ENCODE results near the gene VPS4B.
"Not testable (repeated sequence)": the region's sequence is repeated elsewhere in the genome, so short reads cannot be mapped to it uniquely, and the experiment has no call there.

Gene VPS4B

DNA sequence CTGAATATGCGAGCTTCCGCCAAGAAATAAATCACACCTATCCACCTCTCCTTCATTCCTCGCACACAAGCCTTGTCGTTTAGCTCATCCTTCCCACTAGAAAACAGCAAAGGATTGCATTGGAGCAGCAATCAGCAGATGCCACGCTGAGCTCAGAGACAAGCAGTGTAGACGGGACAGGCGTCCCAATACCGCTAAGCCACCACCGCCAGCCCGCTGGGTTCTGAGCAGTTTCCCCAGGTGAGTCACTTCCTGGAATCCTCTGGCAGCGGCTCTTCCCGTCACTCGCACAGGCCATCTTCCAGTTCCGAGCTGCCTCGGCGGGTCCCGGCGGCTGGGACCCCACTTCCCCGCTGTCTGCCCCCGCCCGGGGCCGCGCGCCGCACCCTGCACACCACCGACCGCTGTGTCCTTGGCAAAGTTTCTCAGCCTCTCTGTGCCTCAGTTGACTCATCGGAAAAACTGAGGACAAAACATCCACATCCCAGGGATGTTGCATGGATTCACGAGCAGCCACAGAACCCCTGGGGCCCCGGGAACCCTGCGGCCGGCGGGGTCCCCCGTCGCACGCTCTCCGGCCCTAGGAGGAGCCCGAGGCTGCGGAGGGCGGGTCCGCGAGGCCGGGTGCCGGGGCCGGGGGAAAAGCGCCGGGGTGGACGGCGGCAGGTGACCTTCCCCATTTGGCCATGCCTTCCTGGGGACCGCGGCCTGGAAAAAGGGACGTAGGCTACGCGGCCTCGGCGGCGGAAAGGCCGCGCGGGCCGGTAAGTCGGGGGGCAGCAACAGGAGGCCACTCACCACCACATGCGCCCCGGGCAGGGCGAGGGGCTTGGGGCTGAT, 55.8 kb downstream of the VPS4B start:
- FAIRE-seq = no peak

DNA sequence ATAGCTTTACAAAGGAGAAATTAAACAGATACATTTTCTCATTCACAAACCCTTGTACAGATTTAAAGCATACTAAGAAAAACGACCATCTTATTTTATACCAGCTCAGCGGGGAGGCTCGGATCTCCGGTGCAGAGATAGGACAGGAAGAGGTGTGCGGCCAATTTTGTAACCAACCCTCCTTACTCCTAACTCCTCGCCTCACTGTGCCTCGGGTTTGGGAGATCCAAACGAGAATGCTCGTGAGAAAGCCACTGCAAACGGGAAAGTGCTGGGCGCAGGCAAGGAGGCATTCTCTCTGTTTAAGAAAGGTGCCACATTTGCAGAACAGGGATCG, 56.4 kb downstream of the VPS4B start:
- FAIRE-seq = no peak

DNA sequence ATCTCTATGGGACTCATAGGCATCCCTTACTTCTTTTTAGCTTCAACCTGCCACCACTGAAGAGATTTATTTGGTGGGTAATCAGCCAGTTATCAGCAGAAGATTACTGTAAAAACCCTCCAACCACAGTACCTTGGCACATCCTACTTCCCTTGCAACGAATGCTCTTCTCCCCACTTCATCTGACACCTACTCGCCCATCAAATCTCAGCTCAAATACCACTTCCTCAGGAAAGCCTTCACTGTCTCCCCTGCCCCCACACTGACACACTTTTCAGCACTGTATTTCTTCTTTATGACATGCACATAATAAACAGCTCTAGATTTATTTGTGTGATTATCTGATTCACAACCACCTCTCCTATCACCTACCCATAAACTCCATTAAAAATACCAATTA, 58.3 kb downstream of the VPS4B start:
- no peak for FAIRE-seq

DNA sequence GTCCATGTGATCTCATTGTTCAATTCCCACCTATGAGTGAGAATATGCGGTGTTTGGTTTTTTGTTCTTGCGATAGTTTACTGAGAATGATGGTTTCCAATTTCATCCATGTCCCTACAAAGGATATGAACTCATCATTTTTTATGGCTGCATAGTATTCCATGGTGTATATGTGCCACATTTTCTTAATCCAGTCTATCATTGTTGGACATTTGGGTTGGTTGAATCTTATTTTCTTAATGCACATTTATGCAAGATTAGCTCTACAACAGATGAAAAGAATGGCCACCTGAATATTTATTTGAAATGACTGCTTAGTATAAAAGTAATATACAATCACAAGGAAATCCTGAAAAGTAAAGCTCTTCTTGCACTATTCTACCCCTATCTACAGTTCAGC, 58.9 kb downstream of the VPS4B start:
- FAIRE-seq = not testable (repeated sequence)

DNA sequence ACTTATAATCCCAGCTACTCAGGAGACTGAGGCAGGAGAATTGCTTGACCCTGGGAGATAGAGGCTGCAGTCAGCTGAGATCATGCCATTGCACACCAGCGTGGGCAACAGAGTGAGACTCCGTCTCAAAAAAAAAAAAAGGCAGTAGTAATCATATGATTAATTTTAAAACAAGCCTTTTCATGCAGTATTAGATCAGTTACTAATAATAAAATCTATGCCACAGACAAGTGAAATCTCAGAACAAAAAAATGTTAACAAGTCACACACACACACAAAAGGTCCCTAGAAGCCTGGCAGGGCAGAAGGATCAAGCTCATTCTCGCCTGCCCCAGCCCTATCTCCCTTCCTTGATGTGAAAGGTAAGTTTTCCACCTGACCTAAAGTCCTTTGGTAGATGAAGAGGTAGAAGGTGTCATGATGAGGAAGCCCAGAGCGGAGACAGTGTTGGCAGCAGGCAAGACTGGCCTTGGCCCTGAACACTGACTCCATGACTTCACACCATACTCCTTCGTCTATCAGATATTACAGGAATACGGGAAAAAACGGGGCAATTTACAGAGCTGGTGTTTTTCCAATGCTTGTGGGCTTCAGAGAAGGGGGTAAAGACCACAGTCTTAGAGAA, 65.9 kb downstream of the VPS4B start:
- no peak for FAIRE-seq

GRCh38 chr18:63350230-63350629, 72.0 kb downstream of the VPS4B start:
- FAIRE-seq = no peak

DNA sequence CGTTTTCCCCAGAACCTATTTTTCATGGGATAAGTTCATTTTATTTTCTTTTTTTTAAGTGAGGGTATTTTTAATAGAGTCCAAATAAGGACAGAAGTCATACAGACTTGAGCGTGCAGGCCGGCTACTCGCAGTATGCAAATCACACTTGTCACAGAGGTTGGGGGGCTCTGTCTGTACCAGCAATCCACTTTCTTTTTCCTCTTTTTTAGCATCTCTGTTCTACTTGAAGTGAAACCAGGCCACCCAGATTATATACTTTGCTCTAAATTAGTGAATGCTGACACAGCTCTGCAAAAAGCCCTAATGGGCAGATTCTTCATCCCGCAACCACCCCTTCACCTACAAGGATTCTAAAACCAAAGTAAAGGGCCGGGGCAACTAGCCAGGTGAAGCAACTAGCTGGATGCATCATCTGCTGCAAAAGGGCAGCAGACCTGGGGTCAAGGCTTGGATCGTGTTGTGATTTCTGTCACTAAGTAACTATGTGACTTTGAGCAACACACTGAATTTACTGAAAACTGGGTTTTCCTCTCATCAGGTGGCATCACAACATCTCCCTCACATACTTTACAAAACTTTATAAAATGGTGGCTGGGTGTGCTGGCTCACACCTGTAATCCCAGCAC, 73.7 kb downstream of the VPS4B start:
- no peak for FAIRE-seq

DNA sequence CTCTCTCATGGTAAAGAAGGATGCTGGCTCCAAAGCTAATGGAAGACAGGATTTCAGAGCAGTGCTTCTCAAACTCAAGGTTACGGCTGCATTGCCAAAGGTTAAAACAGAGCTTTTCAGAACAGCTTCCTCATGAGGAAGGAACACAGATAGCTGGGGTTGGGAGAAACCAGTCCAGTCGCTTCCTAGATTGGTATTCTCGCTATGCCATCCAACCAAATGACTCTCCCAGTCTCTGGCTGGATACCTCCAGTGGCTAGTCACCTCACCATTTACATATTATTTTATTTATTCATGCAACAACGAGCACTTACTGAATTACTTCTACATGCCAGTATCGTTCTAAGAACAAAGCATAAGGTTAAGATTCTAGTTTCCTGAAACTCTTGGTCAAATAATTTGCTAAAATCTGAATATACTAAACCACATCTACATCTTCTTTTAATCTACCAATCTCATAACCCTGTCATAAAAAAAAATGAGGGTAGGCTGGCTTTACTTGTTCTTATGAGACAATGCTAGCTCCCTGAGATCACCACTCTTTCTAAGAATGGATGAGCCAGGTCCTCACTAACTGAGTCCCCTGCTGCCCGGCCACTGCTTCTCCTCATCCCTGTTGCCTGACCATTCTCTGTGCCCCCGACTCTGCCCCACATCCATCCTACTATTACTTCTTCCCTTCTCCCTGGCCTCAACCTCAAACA, 75.6 kb downstream of the VPS4B start:
- FAIRE-seq = no peak

DNA sequence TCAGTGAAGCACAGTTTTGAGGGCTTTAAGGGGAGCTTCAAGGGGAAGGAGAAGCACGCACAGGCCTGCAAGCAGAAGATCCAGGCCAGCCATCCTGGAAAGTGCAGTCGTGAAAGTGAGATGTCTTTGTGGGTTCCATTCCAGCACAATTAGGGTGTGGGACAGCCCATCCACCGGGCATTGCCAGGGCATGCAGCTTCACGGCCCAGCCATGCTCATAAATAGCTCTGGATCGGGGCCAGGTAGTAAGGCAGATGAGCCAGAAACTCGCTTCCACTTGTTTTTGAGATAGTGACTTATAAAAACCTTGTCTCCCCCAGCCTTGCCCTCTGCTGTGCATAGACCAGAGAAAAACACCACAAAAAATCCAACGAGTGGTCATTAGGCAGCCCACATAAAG, 76.2 kb downstream of the VPS4B start:
- FAIRE-seq = no peak

- FAIRE-seq = no peak
Observed at GRCh38 chr18:63344918-63345317, 77.4 kb downstream of the VPS4B start.

DNA sequence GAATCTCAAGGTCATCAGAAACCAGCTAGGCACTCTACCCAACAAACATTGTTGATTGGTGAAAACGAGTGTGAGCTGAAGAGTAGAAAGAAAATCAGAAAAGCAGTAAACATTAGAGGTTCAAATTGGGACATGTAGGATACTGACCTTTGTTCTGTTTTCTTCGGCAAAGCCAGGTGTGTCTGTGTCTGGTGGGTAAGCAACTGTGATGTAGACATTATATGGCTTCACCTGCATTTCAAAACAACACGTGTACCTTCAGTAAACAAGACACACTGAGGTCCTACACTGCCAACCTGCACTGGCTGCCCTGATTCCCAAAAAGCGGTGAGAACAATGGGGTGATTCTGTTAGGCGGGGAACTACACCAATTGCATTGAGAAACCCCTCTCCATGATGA, 78.0 kb downstream of the VPS4B start:
- FAIRE-seq = no peak

DNA sequence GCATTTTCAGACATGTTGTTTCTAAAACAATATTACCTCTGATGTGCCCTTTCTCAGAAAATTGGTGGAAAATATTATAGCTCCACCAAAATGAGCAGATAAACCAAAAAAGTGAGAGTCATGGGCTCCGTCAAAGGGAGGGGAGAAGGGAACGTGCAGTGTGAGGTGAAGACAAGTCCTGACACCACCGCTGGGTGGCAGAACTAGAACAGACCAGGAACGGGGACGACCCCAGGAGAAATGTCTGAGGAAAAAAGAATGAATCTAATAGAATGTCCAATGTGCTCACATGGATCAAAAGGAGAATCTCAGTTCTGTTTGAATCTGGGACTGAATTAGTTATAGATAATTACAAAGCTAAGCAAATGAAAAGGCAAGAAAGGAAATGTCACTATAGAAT, 80.1 kb downstream of the VPS4B start:
- no peak for FAIRE-seq

GRCh38 chr18:63339920-63340484, 82.3 kb downstream of the VPS4B start:
- no peak for FAIRE-seq

All from A204.1 (cell line).